Measurements from ENCODE around the gene CAT. TPM values are rescaled to one million over a fixed set of nuclear protein-coding genes. Genes with fewer than 3 reads are reported as not detected.

Gene CAT
- total RNA-seq, 1 donor, result 614 TPM

DNA sequence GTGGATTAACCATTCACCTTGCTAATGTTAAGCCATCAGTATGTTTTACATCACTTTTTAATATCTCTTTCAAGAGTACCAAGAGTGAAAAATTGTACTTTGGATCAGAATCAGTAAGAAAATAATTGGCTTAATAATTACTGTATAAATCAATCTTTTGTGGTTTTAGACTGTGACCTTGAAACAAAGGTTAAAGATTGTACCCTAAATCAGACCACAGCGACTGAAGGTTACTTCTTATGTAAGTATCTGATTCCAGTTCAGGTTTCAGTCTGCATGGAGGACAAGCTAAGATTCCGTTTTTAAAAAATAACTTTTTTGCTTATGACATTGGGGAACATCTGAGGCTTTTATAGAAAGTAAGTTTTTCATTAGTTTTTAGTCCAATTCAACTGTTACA, 18.9 kb downstream of the CAT start:
- DNase-seq (ENCODE audit: low read depth in 2 of 3, low spot score in 2 of 3), result no peak

GRCh38 chr11:34458525-34458924, 19.8 kb downstream of the CAT start:
- DNase-seq (ENCODE audit: low read depth in 2 of 3, low spot score in 2 of 3), result no peak

- no peak for DNase-seq (ENCODE audit: low read depth in 2 of 3, low spot score in 2 of 3)
Measured at GRCh38 chr11:34459507-34460162, 20.9 kb downstream of the CAT start.

DNA sequence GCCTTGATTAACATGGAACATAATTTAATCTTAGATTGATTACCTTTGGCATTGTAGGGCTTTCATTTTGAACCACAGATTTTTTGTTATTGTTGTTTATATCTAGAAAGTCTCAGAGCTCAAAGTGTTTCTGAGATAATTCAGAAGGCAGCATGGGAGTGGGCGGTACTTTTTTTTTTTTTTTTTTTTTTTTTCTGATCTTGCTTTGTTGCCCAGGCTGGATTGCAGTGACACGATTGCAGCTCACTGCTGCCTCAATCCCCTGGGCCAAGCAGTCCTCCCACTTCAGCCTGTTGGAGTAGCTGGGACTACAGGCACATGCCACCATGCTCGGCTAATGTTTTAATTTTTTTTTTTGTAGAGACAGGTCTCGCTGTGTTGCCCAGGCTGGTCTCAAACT, 21.5 kb downstream of the CAT start:
- DNase-seq (ENCODE audit: low read depth in 2 of 3, low spot score in 2 of 3), result no peak

DNA sequence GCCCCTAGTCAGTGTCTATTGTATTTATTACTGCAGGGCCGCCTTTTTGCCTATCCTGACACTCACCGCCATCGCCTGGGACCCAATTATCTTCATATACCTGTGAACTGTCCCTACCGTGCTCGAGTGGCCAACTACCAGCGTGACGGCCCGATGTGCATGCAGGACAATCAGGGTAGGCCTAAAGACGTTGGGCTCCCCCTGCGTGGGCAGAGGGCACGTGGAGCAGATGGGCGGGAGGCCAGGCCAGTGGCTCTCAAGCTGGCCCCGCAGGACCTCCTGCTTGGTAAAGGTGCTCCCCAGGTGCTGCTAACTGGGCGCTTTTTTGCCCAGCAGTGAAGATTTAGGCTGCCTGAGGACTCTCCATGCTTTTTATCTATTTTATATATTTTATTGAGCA, 22.5 kb downstream of the CAT start:
- DNase-seq (ENCODE audit: low read depth in 2 of 3, low spot score in 2 of 3), result no peak

GRCh38 chr11:34464591-34465051, 25.9 kb downstream of the CAT start:
- peak in 2 of 3 donors; percentile 24 to 51 for DNase-seq (ENCODE audit: low read depth in 2 of 3, low spot score in 2 of 3)

GRCh38 chr11:34466802-34467488, 28.2 kb downstream of the CAT start:
- peak in 1 of 3 donors; percentile 45 for DNase-seq (ENCODE audit: low read depth in 2 of 3, low spot score in 2 of 3)

DNA sequence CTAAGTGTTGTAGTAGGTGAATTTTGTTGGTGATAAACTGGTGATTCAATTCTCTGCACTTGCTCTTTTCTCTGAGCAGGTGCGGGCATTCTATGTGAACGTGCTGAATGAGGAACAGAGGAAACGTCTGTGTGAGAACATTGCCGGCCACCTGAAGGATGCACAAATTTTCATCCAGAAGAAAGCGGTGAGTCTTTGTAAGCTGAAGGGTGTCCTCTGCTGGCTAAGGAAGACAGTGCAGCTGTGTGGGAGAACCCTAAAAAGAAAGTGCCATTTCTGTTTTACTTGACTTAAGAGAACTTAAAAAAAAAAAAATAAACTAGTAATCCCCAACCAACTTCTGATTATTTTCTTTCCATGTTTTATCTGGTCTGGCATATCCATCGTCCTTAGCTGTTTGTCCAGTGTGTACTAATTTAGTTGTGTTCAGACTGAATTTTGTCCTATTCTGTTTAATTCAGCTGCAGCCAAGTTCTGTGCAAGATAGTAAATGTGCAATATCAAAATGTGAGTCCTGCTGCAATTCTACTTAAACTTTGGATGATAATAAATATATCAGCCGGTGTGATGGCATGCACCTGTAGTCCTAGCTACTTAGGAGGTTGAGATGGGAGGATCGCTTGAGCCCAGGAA, 29.6 kb downstream of the CAT start:
- peak; percentile 2 to 80 (median 58) for DNase-seq (ENCODE audit: low read depth in 2 of 3, low spot score in 2 of 3)

- DNase-seq (ENCODE audit: low read depth in 2 of 3, low spot score in 2 of 3), result no peak
Measured at GRCh38 chr11:34473603-34474169, 35.0 kb downstream of the CAT start.

- DNase-seq (ENCODE audit: low read depth in 2 of 3, low spot score in 2 of 3), result no peak
Measured at GRCh38 chr11:34475656-34476055, 36.9 kb downstream of the CAT start.

DNA sequence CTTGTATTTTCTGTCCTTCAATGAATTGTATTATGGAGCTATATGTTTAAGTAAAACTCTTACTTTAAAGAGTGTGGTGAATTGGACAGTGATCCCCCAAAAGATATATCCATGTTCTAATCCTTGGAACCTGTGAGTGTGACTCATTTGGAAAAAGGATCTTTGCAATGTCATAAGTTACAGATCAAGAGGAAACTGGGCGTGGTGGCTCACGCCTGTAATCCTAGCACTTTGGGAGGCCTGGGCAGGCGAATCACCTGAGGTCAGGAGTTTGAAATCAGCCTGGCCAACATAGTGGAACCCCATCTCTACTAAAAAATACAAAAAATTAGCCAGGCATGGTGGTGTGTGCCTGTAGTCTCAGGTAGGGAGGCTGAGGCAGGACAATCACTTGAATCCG, 38.1 kb downstream of the CAT start:
- DNase-seq (ENCODE audit: low read depth in 2 of 3, low spot score in 2 of 3), result no peak

- DNase-seq (ENCODE audit: low read depth in 2 of 3, low spot score in 2 of 3), result no peak
Measured at GRCh38 chr11:34478845-34479663, 40.3 kb downstream of the CAT start.

- no peak for DNase-seq (ENCODE audit: low read depth in 2 of 3, low spot score in 2 of 3)
Measured at GRCh38 chr11:34480314-34480713, 41.6 kb downstream of the CAT start.

DNA sequence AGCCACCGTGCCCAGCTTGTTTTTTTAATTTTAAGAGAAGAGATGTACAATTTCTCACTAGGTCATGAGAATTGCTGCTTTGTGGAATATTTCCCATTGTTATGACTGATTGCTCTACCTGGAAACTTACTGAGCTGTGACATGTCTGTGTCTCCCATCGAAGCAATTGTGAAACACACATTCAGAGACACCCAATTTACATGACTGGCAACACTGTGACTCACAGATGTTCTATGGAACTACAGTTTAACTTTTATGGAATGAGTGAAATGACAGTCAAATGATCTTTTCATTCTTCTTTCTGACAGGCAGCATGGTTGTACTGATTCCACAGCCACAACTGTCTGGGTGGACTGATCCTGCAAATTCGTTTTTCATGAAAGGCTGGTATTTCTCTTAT, 42.6 kb downstream of the CAT start:
- no peak for DNase-seq (ENCODE audit: low read depth in 2 of 3, low spot score in 2 of 3)

- DNase-seq (ENCODE audit: low read depth in 2 of 3, low spot score in 2 of 3), result no peak
Measured at GRCh38 chr11:34483106-34483874, 44.6 kb downstream of the CAT start.

DNA sequence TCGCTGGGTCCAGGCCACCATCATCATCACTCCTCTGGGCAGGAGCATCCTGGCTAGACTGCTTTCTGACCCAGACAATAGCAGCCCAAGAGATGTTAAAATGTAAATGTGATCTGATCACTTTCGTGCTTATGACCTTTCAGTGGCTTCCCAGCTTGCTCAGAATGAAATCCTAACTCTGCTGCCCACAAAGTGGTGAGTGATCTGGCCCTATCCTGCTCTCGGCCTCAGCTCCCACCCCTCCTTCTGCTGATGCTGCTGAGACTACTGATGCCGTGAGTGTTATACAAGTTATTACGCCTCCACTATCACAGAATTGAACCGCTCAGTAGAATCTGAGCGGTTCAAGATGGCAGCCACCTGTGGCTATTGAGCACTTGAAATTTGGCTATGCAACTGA, 48.7 kb downstream of the CAT start:
- no peak for DNase-seq (ENCODE audit: low read depth in 2 of 3, low spot score in 2 of 3)

DNA sequence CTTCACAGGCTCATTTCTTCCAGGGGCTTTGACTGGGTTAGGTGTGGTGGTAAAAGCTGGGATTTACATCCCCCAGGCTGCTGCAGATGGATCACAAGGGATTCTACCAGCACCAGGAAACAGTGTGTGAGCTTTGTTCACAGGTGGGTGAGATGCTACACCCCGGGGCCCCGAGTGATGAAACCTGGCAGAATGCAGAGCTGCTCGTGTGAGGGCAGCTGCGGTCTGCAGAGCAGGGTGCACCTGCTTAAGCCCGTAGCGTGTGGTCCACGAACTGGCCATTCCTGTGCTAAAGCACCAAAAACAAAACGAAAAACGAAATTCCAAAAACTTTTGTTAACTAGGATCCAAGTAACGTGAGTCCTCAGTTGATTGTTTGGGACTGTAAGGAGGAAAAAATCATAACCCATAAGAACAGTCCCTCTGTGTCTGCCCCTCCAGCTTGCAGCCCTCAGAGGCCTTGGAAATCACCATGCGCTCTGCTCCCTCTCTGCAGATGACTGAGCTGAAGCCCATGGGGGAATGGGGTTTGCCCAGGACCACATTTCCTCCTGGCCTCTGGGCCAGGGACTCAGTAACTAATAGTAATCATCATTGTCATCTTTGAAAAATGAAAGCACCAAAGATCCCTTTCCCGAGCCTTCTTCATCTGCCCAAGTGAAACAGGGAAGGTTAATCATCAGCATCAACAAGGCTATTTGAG, 50.3 kb downstream of the CAT start:
- no peak for DNase-seq (ENCODE audit: low read depth in 2 of 3, low spot score in 2 of 3)

- DNase-seq (ENCODE audit: low read depth in 2 of 3, low spot score in 2 of 3), result no peak
Measured at GRCh38 chr11:34490304-34490703, 51.6 kb downstream of the CAT start.

DNA sequence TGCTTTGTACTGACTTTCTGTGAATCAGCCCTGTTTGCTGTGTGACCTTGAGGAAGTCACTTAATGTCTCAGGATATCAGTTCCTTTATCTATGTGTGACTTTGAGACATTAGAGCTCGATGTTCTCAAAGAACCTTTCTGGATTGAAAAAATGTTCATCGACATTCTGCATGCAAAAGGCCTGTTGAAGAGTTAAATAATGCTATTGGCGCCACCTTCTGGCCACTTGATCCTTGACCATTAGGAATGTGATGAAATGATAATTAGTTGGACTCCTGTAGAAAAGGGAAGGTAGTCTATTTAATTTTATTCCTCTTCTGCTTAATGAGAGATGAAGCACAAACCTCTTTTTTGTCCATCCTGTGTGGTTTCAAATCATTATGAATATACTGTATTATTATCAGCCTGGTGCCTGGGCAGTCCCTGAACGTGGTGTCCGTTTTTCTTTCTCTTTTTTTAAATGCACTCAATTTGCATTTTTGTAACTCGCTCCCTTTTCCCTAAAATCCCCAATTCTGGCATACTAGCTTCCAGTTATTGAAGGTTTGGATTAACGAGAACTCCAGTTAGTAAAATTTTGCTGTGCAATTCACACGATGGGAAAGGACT, 54.2 kb downstream of the CAT start:
- DNase-seq (ENCODE audit: low read depth in 2 of 3, low spot score in 2 of 3), result peak; percentile 4 to 80 (median 55)
